Neuronal stem cell (in vitro differentiated cells): Measurements from ENCODE around the gene PAM.

ENCODE experiments used
- DNase-seq: peaks from one replicate; pipeline ENCODE4 v3.0.0-alpha.2; 2013; ENCODE audit warnings: low spot score
- H2AFZ ChIP-seq: one replicate; pipeline ENCODE4 v1.6.1; 2013; ENCODE audit warnings: mild to moderate bottlenecking, low read length, inconsistent platforms
- H2AK5ac ChIP-seq: 2 replicates; pipeline ENCODE4 v1.6.1; 2013; ENCODE audit warnings: low read depth, mild to moderate bottlenecking, inconsistent platforms, low read length, moderate library complexity, mixed read lengths
- H2BK120ac ChIP-seq: 2 replicates; pipeline ENCODE4 v1.6.1; 2013; ENCODE audit warnings: low read depth, mild to moderate bottlenecking, inconsistent platforms, low read length, moderate library complexity, mixed read lengths
- H2BK12ac ChIP-seq: one replicate; pipeline ENCODE4 v1.6.1; 2013; ENCODE audit warnings: low read length, inconsistent platforms
- H2BK15ac ChIP-seq: 2 replicates; pipeline ENCODE4 v1.6.1; 2013; ENCODE audit warnings: mild to moderate bottlenecking, low read length, inconsistent platforms, mixed read lengths
- H2BK5ac ChIP-seq: one replicate; pipeline ENCODE4 v1.6.1; 2013; ENCODE audit warnings: inconsistent platforms, mild to moderate bottlenecking, low read length, moderate library complexity
- H3K14ac ChIP-seq: one replicate; pipeline ENCODE4 v1.6.1; 2013; ENCODE audit warnings: low read length, inconsistent platforms
- H3K18ac ChIP-seq: 2 replicates; pipeline ENCODE4 v1.6.1; 2013; ENCODE audit warnings: low read length, inconsistent platforms
- H3K23ac ChIP-seq: 2 replicates; pipeline ENCODE4 v1.6.1; 2013; ENCODE audit warnings: low read depth, mild to moderate bottlenecking, mixed read lengths, low read length, inconsistent platforms; ENCODE audit not compliant: poor library complexity
- H3K27ac ChIP-seq: replicated peaks from 3 replicates; pipeline ENCODE4 v1.5.1; 2013; ENCODE audit warnings: low read length, inconsistent platforms
- H3K27me3 ChIP-seq, 3 experiments: 2 replicates each; pipeline ENCODE4 v1.6.1; 2013; ENCODE audit warnings: low read length in 3 of 3, mild to moderate bottlenecking in 2 of 3, inconsistent platforms in 1 of 3, low read depth in 1 of 3, mixed read lengths in 1 of 3, moderate library complexity in 1 of 3; ENCODE audit not compliant: control insufficient read depth in 3 of 3, insufficient read depth in 3 of 3
- H3K36me3 ChIP-seq, 2 donors: replicated peaks in 1 of 2; 2 replicates each; pipeline ENCODE4 v1.6.1; 2013; ENCODE audit warnings: low read length in 2 of 2; ENCODE audit not compliant: control insufficient read depth in 2 of 2, insufficient read depth in 2 of 2
- H3K4ac ChIP-seq: 2 replicates; pipeline ENCODE4 v1.6.1; 2013; ENCODE audit warnings: inconsistent platforms, mild to moderate bottlenecking, low read length, moderate library complexity
- H3K4me1 ChIP-seq, 2 donors: 1 replicate in 1 of 2; 2 replicates in 1 of 2; pipeline ENCODE4 v1.6.1; 2013; ENCODE audit warnings: low read length in 2 of 2, low read depth in 1 of 2; ENCODE audit not compliant: control insufficient read depth in 2 of 2, insufficient read depth in 1 of 2
- H3K4me2 ChIP-seq: one replicate; pipeline ENCODE4 v1.6.1; 2013; ENCODE audit warnings: mild to moderate bottlenecking, low read length, inconsistent platforms; ENCODE audit not compliant: insufficient read depth, poor library complexity, severe bottlenecking
- H3K4me3 ChIP-seq, 2 donors: 2 replicates each; pipeline ENCODE4 v1.5.1; 2013; ENCODE audit warnings: low read length in 2 of 2, mild to moderate bottlenecking in 2 of 2, inconsistent platforms in 1 of 2, moderate library complexity in 1 of 2
- H3K79me1 ChIP-seq: one replicate; pipeline ENCODE4 v1.6.1; 2013; ENCODE audit warnings: low read depth, mild to moderate bottlenecking, inconsistent platforms, low read length, moderate library complexity
- H3K9ac ChIP-seq: one replicate; pipeline ENCODE4 v1.6.1; 2013; ENCODE audit warnings: mild to moderate bottlenecking, low read depth, low read length, inconsistent platforms; ENCODE audit not compliant: poor library complexity
- H3K9me3 ChIP-seq, 2 donors: replicated peaks in 1 of 2; 2 replicates each; pipeline versions ENCODE3 to v1.6.1; 2013; ENCODE audit warnings: low read length in 2 of 2, mild to moderate bottlenecking in 2 of 2, inconsistent platforms in 1 of 2, low read depth in 1 of 2, mixed read lengths in 1 of 2, moderate library complexity in 1 of 2; ENCODE audit not compliant: control insufficient read depth in 2 of 2, insufficient read depth in 1 of 2
- H4K8ac ChIP-seq: one replicate; pipeline ENCODE4 v1.6.1; 2013; ENCODE audit warnings: low read depth, mild to moderate bottlenecking, inconsistent platforms, low read length, moderate library complexity
- H4K91ac ChIP-seq: one replicate; pipeline ENCODE4 v1.6.1; 2013; ENCODE audit warnings: low read length, low read depth, mild to moderate bottlenecking, inconsistent platforms; ENCODE audit not compliant: poor library complexity
- WGBS, 2 donors: extraction: QIAGEN DNeasy Blood & Tissue Kit; methylation state at CpG; one replicate each; pipeline ENCODE4 v1.1.7; 2013; ENCODE audit warnings: missing lambda C conversion rate in 2 of 2, mixed read lengths in 1 of 2; ENCODE audit not compliant: insufficient read length in 2 of 2, insufficient replicate concordance in 1 of 2; ENCODE audit errors: extremely low coverage in 2 of 2; 5-methylcytosine and 5-hydroxymethylcytosine counted together

The PAM gene

DNA sequence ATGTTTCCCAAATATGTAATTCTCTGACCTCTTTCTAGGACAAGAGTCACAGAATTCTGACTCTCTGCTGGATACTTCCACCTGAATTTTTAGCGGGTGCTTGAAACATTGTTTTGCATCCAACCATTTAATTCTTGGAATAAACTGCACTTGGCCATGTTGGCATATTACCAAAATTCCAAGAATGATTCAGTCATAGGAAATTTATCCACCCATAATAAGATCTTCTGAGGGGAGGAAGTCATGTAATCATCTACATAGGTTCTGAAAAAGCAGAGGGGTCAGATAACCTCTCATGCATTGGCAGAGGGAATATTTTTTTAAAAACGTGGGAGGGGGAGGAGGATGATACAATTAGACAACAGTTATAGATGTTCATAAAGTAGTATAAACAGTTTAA, 156.9 kb downstream of the PAM start:
- H3K9ac ChIP-seq = no peak overlapping the region
- no peak overlapping the region for H3K23ac ChIP-seq
- no peaks in the 10 kb centered on the region for H3K79me1 ChIP-seq
- H3K27me3 ChIP-seq = no peaks in the 10 kb centered on the region
- WGBS, 2 donors = no CpG with 5 or more reads among the region's 2 CpGs
- H3K18ac ChIP-seq = no peak overlapping the region
- no peak overlapping the region for H3K14ac ChIP-seq
- no peak overlapping the region for H2BK15ac ChIP-seq
- no peak overlapping the region for H4K91ac ChIP-seq
- H3K27ac ChIP-seq = no peak overlapping the region
- peaks cover 0 to 23% of the 10 kb centered on the region in 2 donors for H3K36me3 ChIP-seq
- no peak overlapping the region for H2AK5ac ChIP-seq
- no peak overlapping the region for H3K4me3 ChIP-seq
- DNase-seq = no peak
- H3K4ac ChIP-seq = no peak overlapping the region
- H2BK12ac ChIP-seq = no peak overlapping the region
- peaks cover 0 to 1% of the 10 kb centered on the region in 2 donors for H3K9me3 ChIP-seq
- no peak overlapping the region for H2BK5ac ChIP-seq
- peaks cover 0 to 2% of the 10 kb centered on the region in 2 donors for H3K4me1 ChIP-seq
- no peak overlapping the region for H2BK120ac ChIP-seq
- no peak overlapping the region for H2AFZ ChIP-seq
- no peak overlapping the region for H3K4me2 ChIP-seq
- no peak overlapping the region for H4K8ac ChIP-seq

DNA sequence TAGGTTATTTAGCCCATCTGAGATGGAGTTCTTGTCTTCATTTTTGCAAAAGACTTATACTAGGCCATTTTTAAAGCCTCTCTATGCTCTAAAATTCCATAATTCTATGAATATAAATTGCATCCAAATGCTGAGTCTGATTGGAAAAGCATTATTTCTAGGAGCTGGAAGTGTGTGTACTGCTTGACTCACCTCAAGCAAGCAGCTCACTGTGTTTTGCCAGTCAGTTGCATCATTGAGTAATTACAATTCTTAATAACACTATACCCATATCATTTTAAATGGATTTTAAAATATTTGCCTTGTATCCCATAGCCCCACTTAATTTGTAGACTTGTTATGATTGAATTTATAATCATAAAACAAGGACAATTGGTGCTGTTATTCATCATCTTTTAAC, 161.0 kb downstream of the PAM start:
- H2BK120ac ChIP-seq = no peak overlapping the region
- peaks cover 0 to 23% of the 10 kb centered on the region in 2 donors for H3K36me3 ChIP-seq
- DNase-seq = no peak
- no peak overlapping the region for H3K4me2 ChIP-seq
- no peak overlapping the region for H3K4ac ChIP-seq
- H3K18ac ChIP-seq = no peak overlapping the region
- H3K23ac ChIP-seq = no peak overlapping the region
- no peak overlapping the region for H2BK5ac ChIP-seq
- H4K91ac ChIP-seq = no peak overlapping the region
- H3K4me3 ChIP-seq = no peak overlapping the region
- H2BK12ac ChIP-seq = no peak overlapping the region
- no peaks in the 10 kb centered on the region for H3K9me3 ChIP-seq
- H2AFZ ChIP-seq = no peak overlapping the region
- no peak overlapping the region for H3K9ac ChIP-seq
- no peak overlapping the region for H3K14ac ChIP-seq
- H3K27ac ChIP-seq = no peak overlapping the region
- H4K8ac ChIP-seq = no peak overlapping the region
- H3K27me3 ChIP-seq = no peaks in the 10 kb centered on the region
- no peaks in the 10 kb centered on the region for H3K79me1 ChIP-seq
- no peak overlapping the region for H2BK15ac ChIP-seq
- H2AK5ac ChIP-seq = no peak overlapping the region
- no peaks in the 10 kb centered on the region for H3K4me1 ChIP-seq

DNA sequence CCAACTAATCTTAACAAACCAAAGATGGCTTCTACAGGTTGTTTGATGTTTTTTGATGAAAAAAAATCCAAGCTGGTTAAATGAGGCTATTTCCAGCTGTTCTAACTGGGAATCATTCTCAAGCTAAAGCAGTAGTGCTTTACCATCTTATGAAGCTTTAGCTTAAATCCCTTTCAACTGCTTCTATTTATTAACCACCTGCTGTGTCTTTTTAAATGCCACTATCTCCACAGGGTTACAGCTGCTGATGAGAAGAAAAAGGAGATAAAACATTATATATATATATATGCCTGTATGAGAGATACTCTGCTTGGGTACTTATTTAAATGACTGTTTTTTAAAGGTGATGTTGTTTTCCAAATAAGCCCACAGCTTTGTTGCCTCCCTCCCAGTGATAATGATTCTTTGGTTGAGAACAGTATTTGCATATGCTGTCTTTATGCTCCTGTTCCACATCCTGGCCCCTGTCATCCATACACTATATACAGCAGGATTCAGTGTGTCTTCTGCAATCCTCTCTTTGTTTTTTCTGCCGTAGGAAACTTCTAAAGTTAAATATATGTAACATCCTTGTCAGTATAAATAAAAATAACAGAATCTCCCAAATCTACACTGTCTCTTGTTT, 164.0 kb downstream of the PAM start:
- H2AFZ ChIP-seq = no peak overlapping the region
- no peaks in the 10 kb centered on the region for H3K4me1 ChIP-seq
- no peak overlapping the region for H4K8ac ChIP-seq
- no peak overlapping the region for H2BK15ac ChIP-seq
- peaks cover 0 to 16% of the 10 kb centered on the region in 2 donors for H3K36me3 ChIP-seq
- H3K23ac ChIP-seq = no peak overlapping the region
- no peak overlapping the region for H3K27ac ChIP-seq
- no peak overlapping the region for H3K4ac ChIP-seq
- no peak overlapping the region for H3K4me2 ChIP-seq
- no peaks in the 10 kb centered on the region for H3K79me1 ChIP-seq
- WGBS, 2 donors = no CpG with 5 or more reads among the region's 1 CpG
- no peaks in the 10 kb centered on the region for H3K9me3 ChIP-seq
- no peak overlapping the region for H2BK120ac ChIP-seq
- no peaks in the 10 kb centered on the region for H3K27me3 ChIP-seq
- no peak overlapping the region for H3K14ac ChIP-seq
- H2BK5ac ChIP-seq = no peak overlapping the region
- no peak overlapping the region for H2BK12ac ChIP-seq
- H3K9ac ChIP-seq = no peak overlapping the region
- no peak overlapping the region for H4K91ac ChIP-seq
- H3K4me3 ChIP-seq = no peak overlapping the region
- H2AK5ac ChIP-seq = no peak overlapping the region
- H3K18ac ChIP-seq = no peak overlapping the region
- no peak for DNase-seq

DNA sequence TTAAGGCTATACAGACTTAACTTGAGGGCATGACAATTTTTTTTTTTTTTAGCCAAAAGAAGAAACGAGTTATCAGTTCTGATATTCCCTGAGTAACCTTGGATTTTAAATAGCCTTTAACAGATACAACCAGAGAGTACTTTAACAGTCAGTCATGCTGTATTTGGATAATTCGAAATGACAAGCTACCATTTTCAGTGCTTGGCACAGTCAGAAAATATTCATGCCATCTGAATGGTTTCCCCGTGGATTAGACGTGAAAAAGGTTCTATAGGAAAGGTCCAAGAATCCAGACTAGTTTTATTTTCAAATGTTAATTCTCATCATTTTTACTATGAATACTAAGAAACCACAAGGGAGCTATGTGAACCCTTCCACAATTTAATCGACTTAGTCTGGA, 165.7 kb downstream of the PAM start:
- H3K4me1 ChIP-seq = no peaks in the 10 kb centered on the region
- H2BK120ac ChIP-seq = no peak overlapping the region
- no peak overlapping the region for H4K8ac ChIP-seq
- H3K9me3 ChIP-seq = no peaks in the 10 kb centered on the region
- H3K79me1 ChIP-seq = no peaks in the 10 kb centered on the region
- H3K14ac ChIP-seq = no peak overlapping the region
- DNase-seq = no peak
- H2AK5ac ChIP-seq = no peak overlapping the region
- H3K9ac ChIP-seq = no peak overlapping the region
- H3K36me3 ChIP-seq = peaks cover 0 to 8% of the 10 kb centered on the region in 2 donors
- no peak overlapping the region for H3K18ac ChIP-seq
- no peak overlapping the region for H2BK12ac ChIP-seq
- H4K91ac ChIP-seq = no peak overlapping the region
- H2AFZ ChIP-seq = no peak overlapping the region
- no peak overlapping the region for H3K23ac ChIP-seq
- no peak overlapping the region for H3K4ac ChIP-seq
- WGBS, 2 donors = no CpG with 5 or more reads among the region's 5 CpGs
- no peak overlapping the region for H3K4me2 ChIP-seq
- no peak overlapping the region for H2BK5ac ChIP-seq
- no peak overlapping the region for H3K4me3 ChIP-seq
- no peaks in the 10 kb centered on the region for H3K27me3 ChIP-seq
- no peak overlapping the region for H3K27ac ChIP-seq
- no peak overlapping the region for H2BK15ac ChIP-seq
